CD14-positive monocyte (primary cell): Measurements from ENCODE around the gene PPT2. TPM values are rescaled to one million over a fixed set of nuclear protein-coding genes. Genes with fewer than 3 reads are reported as not detected.

Experiments
- DNase-seq, 3 donors: peaks; one replicate each; pipeline ENCODE4 v3.0.0-alpha.2; 2011 to 2022
- H2AFZ ChIP-seq: 2 replicates; pipeline ENCODE4 v1.6.0; 2012; ENCODE audit warnings: mild to moderate bottlenecking, low read depth, low read length, inconsistent platforms; ENCODE audit not compliant: insufficient read depth, poor library complexity, severe bottlenecking
- H3K27ac ChIP-seq, 2 donors: 1 replicate in 1 of 2; 2 replicates in 1 of 2; pipeline ENCODE4 v1.5.1; 2012 to 2013; ENCODE audit warnings: low read length in 2 of 2, control low read depth in 1 of 2, inconsistent platforms in 1 of 2, low read depth in 1 of 2, mild to moderate bottlenecking in 1 of 2
- H3K27me3 ChIP-seq, 2 donors: one replicate each; pipeline versions ENCODE4 v1.6.0 to v1.6.1; 2011 to 2013; ENCODE audit warnings: low read length in 2 of 2; ENCODE audit not compliant: control insufficient read depth in 2 of 2, insufficient read depth in 2 of 2
- H3K36me3 ChIP-seq, 2 donors: replicated peaks in 1 of 2; 1 replicate in 1 of 2; 2 replicates in 1 of 2; pipeline versions ENCODE4 v1.5.1 to v1.6.1; 2012 to 2013; ENCODE audit warnings: low read length in 2 of 2, control low read depth in 1 of 2, inconsistent platforms in 1 of 2, mild to moderate bottlenecking in 1 of 2; ENCODE audit not compliant: insufficient read depth in 2 of 2, control insufficient read depth in 1 of 2
- H3K4me1 ChIP-seq, 2 donors: 1 replicate in 1 of 2; 2 replicates in 1 of 2; pipeline versions ENCODE4 v1.5.1 to v1.6.1; 2012 to 2013; ENCODE audit warnings: low read length in 2 of 2, control low read depth in 1 of 2, inconsistent platforms in 1 of 2, mild to moderate bottlenecking in 1 of 2, moderate library complexity in 1 of 2; ENCODE audit not compliant: insufficient read depth in 2 of 2, control insufficient read depth in 1 of 2
- H3K4me2 ChIP-seq: replicated peaks from 2 replicates; pipeline ENCODE3; 2012; ENCODE audit warnings: low read length, moderate library complexity, mild to moderate bottlenecking; ENCODE audit not compliant: poor library complexity, severe bottlenecking; ENCODE audit errors: extremely low read depth
- H3K4me3 ChIP-seq, 3 experiments: fragments of 200-600 bp in 1 of 3; sonication (generic) in 1 of 3; replicated peaks in 1 of 3; 1 replicate in 2 of 3; 2 replicates in 1 of 3; pipeline ENCODE4 v1.5.1; 2011 to 2013; ENCODE audit warnings: low read length in 3 of 3, mild to moderate bottlenecking in 3 of 3, control low read depth in 2 of 3, low read depth in 2 of 3, inconsistent platforms in 1 of 3, moderate library complexity in 1 of 3
- H3K79me2 ChIP-seq: 2 replicates; pipeline ENCODE4 v1.6.0; 2012; ENCODE audit warnings: mild to moderate bottlenecking, control low read depth, inconsistent platforms, low read length, moderate library complexity; ENCODE audit not compliant: insufficient read depth
- H3K9ac ChIP-seq: 2 replicates; pipeline ENCODE4 v1.6.0; 2017; ENCODE audit warnings: low read length, mild to moderate bottlenecking; ENCODE audit not compliant: insufficient read depth, poor library complexity, severe bottlenecking
- H3K9me3 ChIP-seq, 2 donors: replicated peaks in 1 of 2; 1 replicate in 1 of 2; 2 replicates in 1 of 2; pipeline versions ENCODE4 v1.5.1 to v1.6.1; 2012 to 2013; ENCODE audit warnings: low read length in 2 of 2, control low read depth in 1 of 2; ENCODE audit not compliant: control insufficient read depth in 1 of 2, insufficient read depth in 1 of 2
- H4K20me1 ChIP-seq: 2 replicates; pipeline ENCODE4 v1.6.0; 2012; ENCODE audit warnings: mild to moderate bottlenecking, low read length, control low read depth, moderate library complexity; ENCODE audit not compliant: insufficient read depth
- H3K27ac Mint-ChIP-seq, 7 donors: one replicate each; pipeline ENCODE4 v1.8.0; 2020; ENCODE audit warnings: mild to moderate bottlenecking in 7 of 7, mixed read lengths in 7 of 7, moderate library complexity in 6 of 7, inconsistent platforms in 2 of 7
- H3K27me3 Mint-ChIP-seq, 3 donors: one replicate each; pipeline ENCODE4 v1.8.0; 2021 to 2022; ENCODE audit warnings: low read depth in 3 of 3, mild to moderate bottlenecking in 3 of 3, mixed read lengths in 3 of 3, moderate library complexity in 3 of 3, inconsistent platforms in 1 of 3
- H3K36me3 Mint-ChIP-seq, 2 donors: one replicate each; pipeline ENCODE4 v1.8.0; 2020; ENCODE audit warnings: mixed read lengths in 2 of 2, inconsistent platforms in 1 of 2, mild to moderate bottlenecking in 1 of 2
- H3K4me1 Mint-ChIP-seq: one replicate; pipeline ENCODE4 v1.8.0; 2020; ENCODE audit warnings: mild to moderate bottlenecking, mixed read lengths
- H3K4me3 Mint-ChIP-seq, 2 donors: one replicate each; pipeline ENCODE4 v1.8.0; 2020; ENCODE audit warnings: mild to moderate bottlenecking in 2 of 2, mixed read lengths in 2 of 2, moderate library complexity in 1 of 2
- H3K9me3 Mint-ChIP-seq, 7 donors: one replicate each; pipeline ENCODE4 v1.8.0; 2020 to 2022; ENCODE audit warnings: mixed read lengths in 7 of 7, mild to moderate bottlenecking in 6 of 7, moderate library complexity in 6 of 7, inconsistent platforms in 2 of 7
- CTCF ChIP-seq: fragments of 200-600 bp; IDR thresholded peaks from one replicate; pipeline ENCODE4 v1.8.0; 2022; ENCODE audit warnings: antibody characterized with exemption, mild to moderate bottlenecking
- WGBS: methylation state at CpG from one replicate; pipeline ENCODE4 v1.1.5; 2013; ENCODE audit warnings: missing lambda C conversion rate; ENCODE audit not compliant: insufficient coverage; 5-methylcytosine and 5-hydroxymethylcytosine counted together
- intact Hi-C, 2 donors: fragments of 100-400 bp; cut with micrococcal nuclease; formaldehyde crosslinking; loops; one replicate each; pipeline versions ENCODE4 v1.15.0 to v1.15.1; 2023
- polyA plus RNA-seq, 3 donors: library from polyadenylated mRNA; depleted of rRNA in 1 of 3; unstranded in 2 of 3; stranded (reverse) in 1 of 3; fragments of 300-500 nt in 2 of 3; fragments of >200 nt in 1 of 3; fragmentation: Illumina TruSeq in 2 of 3; gene quantifications; 1 replicate in 2 of 3; 2 replicates in 1 of 3; pipeline ENCODE4 v1.2.3, GENCODE V29; 2012 to 2021
- small RNA-seq: library from RNA; depleted of rRNA; stranded (forward); fragments of <200 nt; gene quantifications from one replicate; pipeline ENCODE3, GENCODE V24; 2012; ENCODE audit warnings: low read depth; ENCODE audit not compliant: insufficient read length

The PPT2 gene
- polyA plus RNA-seq, 3 donors, result 1.4 to 4.0 (median 1.8) TPM

GRCh38 chr6:32212076-32212760, 58.3 kb downstream of the PPT2 start:
- Mint-ChIP-seq H3K4me1 (peaks cover 6% of the 10 kb centered on the region), H3K9me3 (no peaks in the 10 kb centered on the region), H3K27ac (no peak overlapping the region), H3K4me3 (no peak overlapping the region), H3K27me3 (peaks cover 3 to 11% (median 6%) of the 10 kb centered on the region in 3 donors), H3K36me3 (no peaks in the 10 kb centered on the region)
- TF ChIP-seq CTCF, result no peak
- Histone ChIP-seq H4K20me1 (no peaks in the 10 kb centered on the region), H3K4me2 (no peak overlapping the region), H3K9me3 (no peaks in the 10 kb centered on the region), H3K79me2 (no peaks in the 10 kb centered on the region), H3K4me3 (no peak overlapping the region), H3K27me3 (no peaks in the 10 kb centered on the region), H3K4me1 (no peaks in the 10 kb centered on the region), H3K27ac (no peak overlapping the region), H2AFZ (no peak overlapping the region), H3K9ac (no peak overlapping the region), H3K36me3 (no peaks in the 10 kb centered on the region)
- 100% methylated on average over 2 of the region's 12 CpGs for WGBS
- DNase-seq, result no peak
- intact Hi-C loops, result no loop called here

Small RNA genes within 50 kb of the gene (small RNA-seq; reads per million reads assigned to genes)
- gene AL662884.1 (not detected), gene MIR6833 (not detected)

Other genes with a start within 250 kb of the PPT2 start
- gene C2, start 226.4 kb upstream of the PPT2 start, polyA plus RNA-seq, result 1 to 10 TPM; 5.4 to 7.2 (median 6.5) TPM
- 1 to 10 TPM in 1 of 3 donors, under 1 TPM in 1, not detected in 1; 0.37 to 2.2 TPM for gene CFB, start 208.0 kb upstream of the PPT2 start, polyA plus RNA-seq
- 10 to 100 TPM; 48.8 to 74.4 (median 61.4) TPM for gene NELFE, start 195.2 kb upstream of the PPT2 start, polyA plus RNA-seq
- gene SKIC2, start 195.0 kb upstream of the PPT2 start, polyA plus RNA-seq, result 10 to 100 TPM; 13.2 to 72.1 (median 13.2) TPM
- gene DXO, start 182.0 kb upstream of the PPT2 start, polyA plus RNA-seq, result 10 to 100 TPM in 2 of 3 donors, 1 to 10 TPM in 1; 5.5 to 49.6 (median 10.4) TPM
- 10 to 100 TPM in 1 of 3 donors, not detected in 2; 12.6 TPM for gene C4A, start 172.1 kb upstream of the PPT2 start, polyA plus RNA-seq
- gene C4B, start 139.3 kb upstream of the PPT2 start, polyA plus RNA-seq, result 10 to 100 TPM in 1 of 3 donors, under 1 TPM in 1, not detected in 1; 0.18 to 11.6 TPM
- under 1 TPM in 1 of 3 donors, not detected in 2; 0.16 TPM for gene CYP21A2, start 115.7 kb upstream of the PPT2 start, polyA plus RNA-seq
- 1 to 10 TPM in 1 of 3 donors, not detected in 2; 1.2 TPM for gene TNXB, start 44.8 kb upstream of the PPT2 start, polyA plus RNA-seq
- 100 to 1,000 TPM in 1 of 3 donors, 10 to 100 TPM in 2; 15.7 to 147 (median 17.8) TPM for gene ATF6B, start 25.9 kb upstream of the PPT2 start, polyA plus RNA-seq
- 1 to 10 TPM; 1.2 to 2.4 (median 1.8) TPM for gene FKBPL, start 23.9 kb upstream of the PPT2 start, polyA plus RNA-seq
- not detected for gene PRRT1, start 2.2 kb upstream of the PPT2 start, polyA plus RNA-seq
- 1 to 10 TPM in 1 of 3 donors, under 1 TPM in 1, not detected in 1; 0.22 to 1.8 TPM for gene EGFL8, start 10.5 kb downstream of the PPT2 start, polyA plus RNA-seq
- 10 to 100 TPM in 2 of 3 donors, 1 to 10 TPM in 1; 9.9 to 34.4 (median 11.3) TPM for gene AGPAT1, start 21.9 kb downstream of the PPT2 start, polyA plus RNA-seq
- gene RNF5, start 24.3 kb downstream of the PPT2 start, polyA plus RNA-seq, result 100 to 1,000 TPM in 1 of 3 donors, 10 to 100 TPM in 2; 62.2 to 108 (median 83.5) TPM
- gene AGER, start 30.1 kb downstream of the PPT2 start, polyA plus RNA-seq, result 10 to 100 TPM in 1 of 3 donors, under 1 TPM in 1, not detected in 1; 0.60 to 55.0 TPM
- gene PBX2, start 36.1 kb downstream of the PPT2 start, polyA plus RNA-seq, result 100 to 1,000 TPM in 1 of 3 donors, 1 to 10 TPM in 2; 1.9 to 201 (median 4.0) TPM
- gene GPSM3, start 38.5 kb downstream of the PPT2 start, polyA plus RNA-seq, result 100 to 1,000 TPM in 2 of 3 donors, 10 to 100 TPM in 1; 86.1 to 340 (median 101) TPM
- gene NOTCH4, start 69.9 kb downstream of the PPT2 start, polyA plus RNA-seq, result 1 to 10 TPM; 5.2 to 8.1 (median 6.1) TPM
- gene TSBP1, start 217.8 kb downstream of the PPT2 start, polyA plus RNA-seq, result not detected